ENCODE results near the gene GARIN1A. TPM values are rescaled to one million over a fixed set of nuclear protein-coding genes. Genes with fewer than 3 reads are reported as not detected.

GARIN1A gene
- total RNA-seq, 2 experiments from 2014 or later = 0.88 to 1.9 TPM

DNA sequence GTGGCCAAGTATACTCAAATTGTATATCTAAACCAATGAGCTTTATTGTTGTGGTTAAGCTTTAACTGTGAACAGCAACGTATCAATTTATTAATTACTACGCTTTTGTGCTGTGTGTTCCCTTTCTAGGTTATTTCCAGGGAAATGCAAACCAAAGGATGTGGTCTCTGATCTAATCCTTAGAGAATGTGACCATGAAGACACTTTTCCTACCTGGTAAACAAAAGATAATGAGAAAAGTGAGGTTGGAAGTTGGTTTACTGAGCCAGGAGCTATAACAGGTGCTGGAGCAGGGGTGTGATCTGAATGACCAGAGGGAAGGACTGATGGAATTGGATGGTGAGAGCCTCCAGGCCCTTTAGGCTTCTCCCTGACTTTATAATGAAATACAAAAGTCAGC lies 41.7 kb downstream of the GARIN1A start:
- H3K27ac Mint-ChIP-seq = no peak overlapping the region
- DNase-seq (no peak), ATAC-seq (ENCODE audit: low read depth) (no peak)
- no peaks in the 10 kb centered on the region for H3K4me1 Mint-ChIP-seq
- peaks cover 30% of the 10 kb centered on the region for H3K27me3 Mint-ChIP-seq
- H3K4me3 Mint-ChIP-seq = no peak overlapping the region
- H3K9me3 Mint-ChIP-seq = no peaks in the 10 kb centered on the region
- H3K36me3 Mint-ChIP-seq = no peaks in the 10 kb centered on the region
- POLR2A ChIA-PET = no interaction called here

DNA sequence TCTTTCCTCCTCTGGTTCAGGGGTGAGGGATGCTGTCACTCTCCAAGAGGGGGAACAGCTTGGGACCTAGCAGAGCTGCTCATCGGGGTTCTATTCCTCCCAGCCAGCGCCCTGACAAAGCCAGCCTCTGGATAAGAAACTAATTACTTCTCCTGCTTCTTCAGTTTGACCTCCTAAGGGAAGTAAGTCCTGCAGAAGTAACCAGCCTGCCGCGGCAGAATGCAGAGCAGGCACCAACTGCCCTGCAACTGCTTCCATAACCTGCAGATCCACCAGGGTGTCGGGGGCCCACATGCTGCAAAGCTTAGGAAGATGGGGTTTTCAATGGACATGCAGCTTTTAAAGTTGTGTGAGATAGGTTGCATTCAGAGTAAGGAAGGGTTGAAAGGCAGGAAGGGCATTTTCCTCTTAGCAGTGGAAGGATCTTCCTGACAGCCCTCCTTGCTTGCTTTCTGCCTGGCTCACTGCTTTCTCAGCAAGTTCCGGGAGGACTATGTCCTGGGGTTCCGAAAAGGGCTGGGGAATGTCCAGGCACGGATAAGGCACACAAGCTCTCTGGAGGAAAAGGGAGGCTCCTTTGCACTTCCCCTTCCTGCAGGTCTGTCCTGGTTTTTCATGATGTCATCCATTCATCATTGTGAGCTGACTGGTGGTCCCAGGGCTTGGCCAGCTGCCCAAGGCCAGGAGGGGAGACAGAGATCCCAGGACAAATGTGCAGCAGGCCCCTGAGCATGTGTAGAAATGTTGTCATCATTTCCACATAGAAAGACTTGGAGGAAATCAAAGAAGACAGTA lies 42.8 kb downstream of the GARIN1A start:
- DNase-seq (no peak), ATAC-seq (ENCODE audit: low read depth) (no peak)
- POLR2A ChIA-PET = interaction anchor here (0.6 kb wide), 1 partner anchor 141 kb away, joined by 3 read pairs; no protein-coding TSS in a partner anchor
- Mint-ChIP-seq H3K27ac (no peak overlapping the region), H3K4me3 (no peak overlapping the region), H3K27me3 (peaks cover 30% of the 10 kb centered on the region), H3K4me1 (no peaks in the 10 kb centered on the region), H3K36me3 (no peaks in the 10 kb centered on the region), H3K9me3 (no peaks in the 10 kb centered on the region)

DNA sequence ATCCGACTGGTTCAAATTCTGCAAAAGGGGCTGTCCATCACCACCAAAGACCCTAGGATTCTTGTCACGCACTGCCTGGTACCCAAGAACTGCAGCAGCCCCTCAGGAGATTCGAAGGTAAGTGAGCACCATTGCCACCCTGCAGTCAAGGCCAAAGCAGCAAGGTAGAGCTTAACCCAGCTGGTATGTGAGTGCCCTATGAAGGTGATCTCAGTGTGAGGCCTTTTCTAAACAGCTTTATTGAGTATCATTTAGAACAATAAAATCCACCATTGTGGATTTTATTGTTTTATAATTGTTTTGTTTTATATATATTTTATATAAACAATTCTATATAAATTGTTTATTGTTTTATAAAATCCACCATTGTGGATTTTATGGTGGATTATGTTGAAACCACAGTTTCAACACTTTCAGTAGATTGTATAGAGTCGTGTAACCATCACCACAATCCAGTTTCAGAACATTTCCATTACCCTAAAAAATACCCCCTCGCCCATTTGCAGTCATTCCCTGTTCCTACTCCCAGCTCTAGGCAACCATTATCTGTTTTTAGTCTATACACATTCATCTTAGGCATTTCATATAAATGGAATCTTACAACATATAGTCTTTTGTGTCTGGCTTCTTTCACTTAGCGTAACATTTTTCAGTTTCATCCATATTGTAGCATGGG lies 47.0 kb downstream of the GARIN1A start:
- Mint-ChIP-seq H3K4me1 (no peaks in the 10 kb centered on the region), H3K36me3 (no peaks in the 10 kb centered on the region), H3K27me3 (peaks cover 37% of the 10 kb centered on the region), H3K27ac (no peak overlapping the region), H3K9me3 (no peaks in the 10 kb centered on the region), H3K4me3 (no peak overlapping the region)
- DNase-seq (no peak), ATAC-seq (ENCODE audit: low read depth) (no peak)
- POLR2A ChIA-PET = no interaction called here

DNA sequence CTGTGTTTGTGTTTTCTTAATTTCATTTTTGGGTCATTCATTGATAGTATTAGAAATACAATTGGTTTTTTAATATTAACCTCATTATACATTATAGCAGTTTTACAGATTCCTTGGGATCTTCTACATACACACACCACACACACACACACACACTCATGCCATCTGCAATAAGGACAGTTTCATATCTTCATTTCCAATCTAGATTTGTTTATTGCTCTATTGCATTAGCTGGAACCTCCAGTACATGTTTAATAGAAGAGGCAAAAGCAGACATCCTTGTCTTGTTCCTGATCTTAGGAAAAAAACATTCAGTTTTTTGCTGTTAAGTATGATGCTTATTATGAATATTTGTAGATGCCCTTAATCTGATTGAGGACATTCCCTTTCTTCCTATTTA lies 49.3 kb downstream of the GARIN1A start:
- Mint-ChIP-seq H3K27me3 (peaks cover 28% of the 10 kb centered on the region), H3K36me3 (no peaks in the 10 kb centered on the region), H3K27ac (no peak overlapping the region), H3K9me3 (no peaks in the 10 kb centered on the region), H3K4me3 (no peak overlapping the region), H3K4me1 (no peaks in the 10 kb centered on the region)
- POLR2A ChIA-PET = no interaction called here
- ATAC-seq (ENCODE audit: low read depth) (no peak), DNase-seq (no peak)

Other genes with a start within 250 kb of the GARIN1A start
- 10 to 100 TPM; 27.8 to 28.4 TPM for gene HILPDA, start 216.4 kb upstream of the GARIN1A start, total RNA-seq
- gene METTL2B, start 195.5 kb upstream of the GARIN1A start, total RNA-seq = 10 to 100 TPM; 26.7 to 27.8 TPM
- 10 to 100 TPM; 26.0 to 30.2 TPM for gene CALU, start 67.1 kb downstream of the GARIN1A start, total RNA-seq
- gene OPN1SW, start 103.5 kb downstream of the GARIN1A start, total RNA-seq = not detected
- 10 to 100 TPM; 13.8 to 14.5 TPM for gene CCDC136, start 119.7 kb downstream of the GARIN1A start, total RNA-seq
- not detected for gene FLNC, start 158.1 kb downstream of the GARIN1A start, total RNA-seq
- gene ATP6V1F, start 190.6 kb downstream of the GARIN1A start, total RNA-seq = 100 to 1,000 TPM; 134 TPM
- gene KCP, start 238.4 kb downstream of the GARIN1A start, total RNA-seq = under 1 TPM; 0.57 to 0.69 TPM

Measured in activated naive CD8-positive, alpha-beta T cell treated with anti-CD3 and anti-CD28 coated beads, Interleukin-2, amount 10 ng/mL, durations not matched to agents 7 days and 5 days (primary cell).